Duodenal mucosa (tissue), 2 donors: ENCODE results near the gene NUP210.

ENCODE experiments used
- H3K27ac ChIP-seq: one replicate; pipeline ENCODE4 v1.7.0; 2013; ENCODE audit warnings: low read depth, low read length
- H3K27me3 ChIP-seq, 2 donors: one replicate each; pipeline ENCODE4 v1.7.0; 2013; ENCODE audit warnings: low read length in 2 of 2, control low read depth in 1 of 2; ENCODE audit not compliant: insufficient read depth in 2 of 2, control insufficient read depth in 1 of 2
- H3K36me3 ChIP-seq, 2 donors: one replicate each; pipeline ENCODE4 v1.7.0; 2013; ENCODE audit warnings: low read length in 2 of 2, control low read depth in 1 of 2; ENCODE audit not compliant: insufficient read depth in 2 of 2, control insufficient read depth in 1 of 2
- H3K4me1 ChIP-seq, 2 donors: one replicate each; pipeline ENCODE4 v1.7.0; 2013; ENCODE audit warnings: low read length in 2 of 2, control low read depth in 1 of 2; ENCODE audit not compliant: insufficient read depth in 2 of 2, control insufficient read depth in 1 of 2
- H3K4me3 ChIP-seq, 2 donors: one replicate each; pipeline ENCODE4 v1.7.0; 2013; ENCODE audit warnings: low read length in 2 of 2, low read depth in 1 of 2
- H3K9ac ChIP-seq, 2 donors: one replicate each; pipeline ENCODE4 v1.7.0; 2013; ENCODE audit warnings: low read length in 2 of 2, low read depth in 1 of 2
- H3K9me3 ChIP-seq, 2 donors: one replicate each; pipeline ENCODE4 v1.7.0; 2013; ENCODE audit warnings: low read length in 2 of 2, control low read depth in 1 of 2; ENCODE audit not compliant: control insufficient read depth in 1 of 2

Gene NUP210

DNA sequence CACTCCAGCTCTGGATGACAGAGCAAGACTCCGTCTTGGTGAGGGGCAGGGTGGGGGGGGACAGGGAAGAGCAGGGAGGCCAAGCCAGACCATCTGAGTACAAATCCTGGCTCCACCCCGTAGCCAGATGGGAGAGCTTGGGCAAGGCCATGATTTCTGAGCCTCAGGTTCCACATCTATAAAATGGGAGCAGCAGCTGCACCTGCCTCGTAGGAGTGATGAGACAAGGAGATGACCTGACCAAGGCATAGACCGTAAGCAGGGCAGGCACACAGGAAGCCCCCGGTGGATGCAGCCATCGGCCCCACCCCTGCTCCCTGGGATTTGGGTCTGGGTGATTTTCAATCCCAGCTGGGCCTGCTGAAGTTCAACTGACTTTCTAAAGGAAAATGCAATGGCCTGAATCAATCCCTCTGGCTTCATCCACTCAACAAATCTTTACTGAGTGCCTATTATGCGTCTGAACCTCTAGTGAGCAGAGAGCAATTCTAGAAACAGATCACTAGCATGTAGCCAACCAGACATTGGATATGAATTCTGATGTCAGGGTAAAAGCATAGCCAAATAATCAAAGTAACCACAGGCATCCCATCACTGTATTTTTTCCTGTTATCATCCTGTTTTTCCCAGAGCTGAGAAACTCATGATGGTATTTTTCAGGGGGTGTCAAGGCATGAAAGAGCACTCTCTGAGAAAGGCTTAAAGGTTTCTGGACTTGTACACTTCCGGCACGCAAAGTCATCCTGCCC is 141.2 kb downstream of the NUP210 start:
- Histone ChIP-seq H3K4me1 (peaks cover 0 to 4% of the 10 kb centered on the region in 2 donors), H3K36me3 (no peaks in the 10 kb centered on the region), H3K27ac (no peak overlapping the region), H3K27me3 (peaks cover 18 to 21% of the 10 kb centered on the region in 2 donors), H3K9me3 (peaks cover under 1% of the 10 kb centered on the region in 2 donors), H3K9ac (no peak overlapping the region), H3K4me3 (no peak overlapping the region)

DNA sequence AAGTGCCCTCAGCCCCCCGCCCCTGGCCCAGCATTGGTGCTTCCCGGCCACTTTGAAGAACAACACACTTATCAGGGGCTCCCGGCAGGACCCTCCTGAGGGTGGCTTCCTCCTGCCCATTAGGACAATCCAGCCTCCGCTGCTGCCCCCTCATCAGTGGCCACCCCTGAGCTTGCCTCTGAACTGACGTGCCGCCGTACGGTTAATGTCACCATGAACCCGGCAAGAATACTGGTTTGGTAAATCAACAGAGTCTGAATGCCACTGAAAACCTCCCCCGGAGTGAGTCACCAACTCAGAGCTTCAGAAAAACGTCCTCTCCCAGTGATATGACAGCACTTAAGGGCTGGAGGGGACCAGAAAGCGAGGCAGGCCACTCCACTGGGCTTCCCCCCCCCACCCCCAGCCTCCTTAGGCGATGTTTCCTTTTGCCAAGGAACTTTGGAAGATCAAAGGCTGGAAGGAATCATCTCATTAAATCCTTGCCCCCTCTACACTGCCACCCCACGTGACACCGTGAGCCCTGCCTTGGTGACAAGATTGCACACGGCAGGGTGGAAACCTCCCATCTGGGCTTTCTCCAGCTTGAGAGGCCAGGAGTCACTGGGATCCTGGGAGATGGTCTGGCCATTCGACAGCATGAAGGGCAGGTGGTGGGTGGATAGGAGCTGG is 142.1 kb downstream of the NUP210 start:
- no peak overlapping the region for H3K4me3 ChIP-seq
- H3K27me3 ChIP-seq, result peaks cover 10 to 12% of the 10 kb centered on the region in 2 donors
- H3K9ac ChIP-seq, result no peak overlapping the region
- H3K27ac ChIP-seq, result no peak overlapping the region
- H3K9me3 ChIP-seq, result no peaks in the 10 kb centered on the region
- H3K4me1 ChIP-seq, result peaks cover 0 to 4% of the 10 kb centered on the region in 2 donors
- H3K36me3 ChIP-seq, result no peaks in the 10 kb centered on the region

DNA sequence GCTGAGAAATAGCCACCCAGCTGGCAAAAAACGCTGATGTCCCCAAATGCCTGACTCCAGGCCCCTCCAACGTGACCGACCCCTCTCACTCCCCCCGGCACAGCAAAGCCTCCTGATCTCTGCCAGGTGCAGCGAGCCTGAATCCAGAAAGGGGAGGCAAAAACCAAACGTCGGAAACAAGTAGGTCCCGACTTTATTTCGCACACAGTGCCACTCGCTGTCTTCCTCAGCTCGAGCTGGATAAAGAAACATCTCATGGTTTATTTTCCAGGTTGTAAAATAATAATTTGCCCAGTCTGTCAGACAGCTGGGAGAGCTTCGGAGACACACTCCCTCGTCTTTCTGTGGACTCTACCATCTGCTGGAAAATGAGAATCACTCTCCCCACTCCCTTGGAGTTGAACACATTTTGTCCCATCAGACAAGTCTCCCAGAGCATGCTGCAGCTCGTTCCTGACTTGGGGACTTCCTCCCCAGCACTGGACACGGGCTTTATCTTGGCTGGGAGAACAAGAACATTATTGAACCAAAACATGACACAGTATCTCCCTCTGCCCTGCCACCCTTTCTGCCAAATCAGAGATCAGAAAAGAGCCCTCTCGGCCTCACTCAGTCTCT is 142.8 kb downstream of the NUP210 start:
- H3K27ac ChIP-seq, result no peak overlapping the region
- no peak overlapping the region for H3K9ac ChIP-seq
- no peaks in the 10 kb centered on the region for H3K36me3 ChIP-seq
- H3K4me3 ChIP-seq, result no peak overlapping the region
- peaks cover 0 to 4% of the 10 kb centered on the region in 2 donors for H3K4me1 ChIP-seq
- H3K27me3 ChIP-seq, result peaks cover 9 to 12% of the 10 kb centered on the region in 2 donors
- H3K9me3 ChIP-seq, result no peaks in the 10 kb centered on the region

DNA sequence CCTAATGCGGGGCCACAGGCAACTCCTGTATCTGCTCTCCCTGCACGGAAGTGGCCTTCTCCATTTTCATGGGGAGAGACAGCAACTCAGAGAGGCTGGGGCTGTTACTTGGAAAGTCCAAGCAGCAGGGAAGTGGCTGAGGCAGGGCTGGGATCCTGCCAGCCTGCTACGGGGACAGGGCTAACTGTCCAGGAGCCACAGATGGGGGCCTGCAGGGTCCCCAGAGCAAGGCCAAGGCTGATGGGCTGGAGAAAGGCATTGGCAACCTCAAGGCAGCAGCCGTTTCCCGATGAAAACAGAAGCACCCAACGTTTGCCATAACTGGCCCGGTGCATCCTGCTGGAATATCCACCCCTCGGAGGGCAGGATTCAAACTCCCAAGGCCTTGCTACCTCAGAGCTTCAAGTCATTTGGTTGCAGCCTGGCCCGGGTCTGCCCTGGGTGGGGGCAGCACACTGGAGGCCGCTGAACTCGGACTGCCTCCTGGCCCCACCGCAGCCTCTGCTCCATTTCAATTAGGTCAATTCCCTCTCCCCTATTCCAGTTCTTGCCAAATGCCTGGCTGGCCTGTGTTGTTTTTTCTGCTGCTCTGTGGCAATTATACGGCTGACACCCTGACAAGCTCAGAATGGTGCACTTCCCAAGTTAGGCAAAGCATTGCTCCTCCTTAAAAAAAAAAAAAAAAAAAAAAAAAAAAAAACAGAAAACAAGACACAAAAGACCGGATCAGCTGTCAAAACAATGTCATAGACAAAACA is 143.5 kb downstream of the NUP210 start:
- H3K4me1 ChIP-seq, result peaks cover 0 to 4% of the 10 kb centered on the region in 2 donors
- no peak overlapping the region for H3K9ac ChIP-seq
- no peaks in the 10 kb centered on the region for H3K36me3 ChIP-seq
- no peak overlapping the region for H3K4me3 ChIP-seq
- peaks cover 4 to 9% of the 10 kb centered on the region in 2 donors for H3K27me3 ChIP-seq
- H3K9me3 ChIP-seq, result no peaks in the 10 kb centered on the region
- H3K27ac ChIP-seq, result no peak overlapping the region

DNA sequence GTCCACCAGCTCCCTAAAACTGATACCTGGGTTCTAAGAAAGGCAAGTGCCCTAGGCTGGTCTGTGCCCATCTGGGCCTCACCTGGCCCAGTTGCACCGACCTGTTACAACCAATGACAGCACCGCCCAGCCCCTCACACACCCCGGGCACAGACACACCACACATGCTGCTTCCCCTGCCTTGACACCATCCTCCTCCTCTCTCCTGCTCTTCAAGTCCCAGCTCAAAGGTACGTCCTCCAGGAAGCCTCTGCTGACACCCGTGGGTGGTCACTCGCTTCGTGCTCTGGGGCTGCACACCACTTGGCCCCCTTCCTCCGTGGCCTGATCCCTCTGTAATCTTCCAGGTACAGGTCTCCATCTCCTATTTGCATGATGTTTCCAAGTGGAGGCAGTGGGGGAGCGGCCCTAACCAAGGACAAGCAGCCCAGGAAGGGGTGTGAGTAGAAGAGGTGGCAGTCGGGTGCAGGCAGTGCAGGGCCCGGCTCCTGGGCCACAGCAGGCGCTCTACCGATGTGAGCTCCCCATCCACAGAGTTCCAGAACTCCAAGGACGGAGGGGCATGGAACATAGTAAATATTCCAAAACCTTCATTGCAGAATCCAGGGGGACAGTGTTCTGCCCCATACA is 144.6 kb downstream of the NUP210 start:
- no peaks in the 10 kb centered on the region for H3K36me3 ChIP-seq
- H3K4me3 ChIP-seq, result no peak overlapping the region
- H3K9ac ChIP-seq, result no peak overlapping the region
- no peaks in the 10 kb centered on the region for H3K4me1 ChIP-seq
- H3K27me3 ChIP-seq, result peaks cover 4 to 8% of the 10 kb centered on the region in 2 donors
- no peaks in the 10 kb centered on the region for H3K9me3 ChIP-seq
- no peak overlapping the region for H3K27ac ChIP-seq

DNA sequence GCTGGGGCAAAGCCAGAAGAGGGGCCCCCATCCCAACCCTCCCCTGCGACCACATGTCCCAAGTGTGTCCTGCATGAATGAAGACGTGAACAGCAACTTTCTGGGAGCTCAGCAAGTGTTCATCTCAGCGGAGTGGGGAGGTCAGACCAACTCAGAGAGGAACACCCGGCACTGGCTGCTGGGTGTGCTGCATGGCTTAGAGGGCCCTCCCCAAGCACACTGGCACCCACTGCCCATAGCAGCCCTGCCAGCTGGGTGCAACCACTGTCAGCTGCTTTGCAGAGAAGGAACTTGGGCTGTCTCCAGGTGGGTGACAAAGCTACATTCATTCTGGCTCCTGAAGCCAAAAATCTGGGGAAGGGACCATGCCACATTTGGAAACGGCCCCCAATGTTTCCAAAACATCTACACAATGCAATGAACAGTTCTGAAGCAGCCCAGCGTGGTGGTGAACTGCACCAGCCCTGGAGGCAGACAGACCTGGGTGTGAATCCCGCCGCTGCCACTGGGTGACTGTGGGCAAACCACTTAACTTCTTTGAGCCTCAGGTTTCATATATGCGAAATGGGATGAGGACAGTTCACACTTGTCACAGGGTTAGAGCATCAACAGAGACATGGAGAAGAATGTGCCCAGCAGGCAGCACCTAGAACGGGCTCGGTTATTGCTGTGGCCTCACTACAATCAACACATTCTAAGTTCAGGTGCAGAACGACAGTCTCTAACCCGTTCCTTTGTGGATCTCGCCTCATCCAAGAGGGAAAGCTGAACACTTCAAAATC is 145.4 kb downstream of the NUP210 start:
- Histone ChIP-seq H3K27ac (no peak overlapping the region), H3K9ac (no peak overlapping the region), H3K27me3 (peaks cover 3 to 4% of the 10 kb centered on the region in 2 donors), H3K9me3 (peaks cover 0 to 2% of the 10 kb centered on the region in 2 donors), H3K4me3 (no peak overlapping the region), H3K4me1 (no peaks in the 10 kb centered on the region), H3K36me3 (no peaks in the 10 kb centered on the region)

DNA sequence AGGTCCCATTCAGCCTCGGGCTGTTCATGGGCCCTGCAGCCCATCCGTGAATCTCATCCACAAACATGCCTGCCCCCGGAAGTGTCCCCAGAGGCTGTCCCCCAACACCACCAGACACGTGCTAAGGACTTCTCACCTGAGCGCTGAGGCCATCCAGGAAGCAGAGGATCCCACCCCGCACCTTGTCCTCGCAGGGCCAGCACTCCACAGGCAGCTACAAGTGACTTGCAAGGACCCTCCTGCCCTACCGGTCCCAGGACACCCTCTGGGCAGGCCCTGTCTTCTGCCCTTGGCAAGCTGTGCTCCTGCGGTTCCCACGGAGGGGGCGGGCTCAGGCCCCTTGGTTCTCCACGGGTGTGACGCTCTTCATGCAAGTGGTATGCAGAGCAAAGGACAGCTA is 146.0 kb downstream of the NUP210 start:
- Histone ChIP-seq H3K9ac (no peak overlapping the region), H3K4me3 (no peak overlapping the region), H3K27me3 (peaks cover 3 to 4% of the 10 kb centered on the region in 2 donors), H3K27ac (no peak overlapping the region), H3K36me3 (no peaks in the 10 kb centered on the region), H3K9me3 (peaks cover 0 to 3% of the 10 kb centered on the region in 2 donors), H3K4me1 (no peaks in the 10 kb centered on the region)

DNA sequence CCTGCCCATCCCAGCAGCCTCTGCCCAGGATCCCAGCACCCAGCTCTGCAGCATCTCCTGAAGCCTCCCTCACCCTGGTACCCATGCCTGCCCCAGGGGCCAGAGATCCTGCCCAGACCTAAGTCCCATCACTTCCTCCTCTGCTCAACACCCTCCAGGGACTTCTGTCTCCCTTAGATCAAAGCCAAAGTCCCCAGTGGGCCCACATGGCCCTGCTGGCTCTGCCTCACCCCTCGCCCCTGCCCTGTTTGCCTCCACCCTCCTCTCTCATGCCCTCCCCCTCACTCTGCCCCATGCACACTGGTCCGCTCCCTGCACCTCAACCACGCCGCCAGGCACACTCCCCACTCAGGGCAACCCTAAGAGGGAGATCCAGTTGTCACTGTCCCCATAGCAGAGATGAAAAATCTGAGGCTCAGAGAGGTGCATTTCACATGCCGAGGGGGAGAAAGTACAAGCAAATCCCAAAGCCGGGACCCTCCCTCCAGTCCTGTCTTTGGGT is 146.5 kb downstream of the NUP210 start:
- Histone ChIP-seq H3K9me3 (peaks cover 0 to 3% of the 10 kb centered on the region in 2 donors), H3K4me1 (no peaks in the 10 kb centered on the region)

More for the DNA sequence above, 146.5 kb downstream of the NUP210 start:
- H3K4me3 ChIP-seq, result no peak overlapping the region
- no peak overlapping the region for H3K9ac ChIP-seq
- no peak overlapping the region for H3K27ac ChIP-seq
- H3K27me3 ChIP-seq, result peaks cover 3 to 4% of the 10 kb centered on the region in 2 donors
- H3K36me3 ChIP-seq, result no peaks in the 10 kb centered on the region
